Upper lobe of right lung (tissue), 1 donor: ENCODE data around the gene PRKRIP1. TPM values are rescaled to one million over a fixed set of nuclear protein-coding genes. Genes with fewer than 3 reads are reported as not detected.

Experiments used
- ATAC-seq: fragments of 200-7000 bp; cut with Tn5 transposase; one replicate; pipeline ENCODE4 v1.9.1; 2020; ENCODE audit warnings: mild to moderate bottlenecking, moderate library complexity
- DNase-seq: peaks from one replicate; pipeline ENCODE4 v3.0.0-alpha.2; 2020
- H3K27ac ChIP-seq: fragments of 200-600 bp; one replicate; pipeline ENCODE4 v1.8.0; 2022
- H3K27me3 ChIP-seq: fragments of 200-600 bp; one replicate; pipeline ENCODE4 v1.8.0; 2022; ENCODE audit warnings: mild to moderate bottlenecking
- H3K36me3 ChIP-seq: fragments of 200-600 bp; one replicate; pipeline ENCODE4 v1.8.0; 2022
- H3K4me1 ChIP-seq: fragments of 200-600 bp; one replicate; pipeline ENCODE4 v1.8.0; 2022
- H3K4me3 ChIP-seq: fragments of 200-600 bp; one replicate; pipeline ENCODE4 v1.8.0; 2022; ENCODE audit warnings: mild to moderate bottlenecking
- H3K9me3 ChIP-seq: fragments of 200-600 bp; one replicate; pipeline ENCODE4 v1.8.0; 2022
- CTCF ChIP-seq: fragments of 200-600 bp; IDR thresholded peaks from one replicate; pipeline ENCODE4 v1.8.0; 2022; ENCODE audit warnings: antibody characterized with exemption
- intact Hi-C: fragments of 100-400 bp; cut with DNase I; formaldehyde crosslinking; loops from one replicate; pipeline ENCODE4 v1.11.0; 2022
- total RNA-seq: library from RNA; stranded (reverse); fragmentation: NEBNext Ultra II Directional; extraction: Animal tissue kit (Norgen Biotek cat#: 25700); gene quantifications from one replicate; pipeline ENCODE4 v1.2.1, GENCODE V29; 2021
- donor health status: DM: no; HTN: yes; CAD: no; lungs with severe emphysema.

PRKRIP1 gene
- total RNA-seq, 1 donor from 2014 or later, result 21.9 TPM

GRCh38 chr7:102392330-102392729 is 3.8 kb upstream of the PRKRIP1 start:
- TF ChIP-seq CTCF, result no peak
- intact Hi-C loops, result loop anchor here (5.0 kb wide), 1 partner anchor 110 kb away; no protein-coding TSS in a partner anchor
- no peaks in the 10 kb centered on the region for H3K27me3 ChIP-seq

GRCh38 chr7:102393467-102393866 is 2.7 kb upstream of the PRKRIP1 start:
- Histone ChIP-seq H3K9me3 (no peaks in the 10 kb centered on the region), H3K36me3 (peaks cover 4% of the 10 kb centered on the region), H3K27me3 (no peaks in the 10 kb centered on the region), H3K4me1 (peaks cover 8% of the 10 kb centered on the region), H3K4me3 (no peak overlapping the region), H3K27ac (no peak overlapping the region)
- DNase-seq, result no peak
- no peak for ATAC-seq
- intact Hi-C loops, result loop anchor here (5.0 kb wide), 1 partner anchor 111 kb away; no protein-coding TSS in a partner anchor
- TF ChIP-seq CTCF, result no peak

More at GRCh38 chr7:102392330-102392729, 3.8 kb upstream of the PRKRIP1 start:
- Histone ChIP-seq H3K4me1 (peaks cover 6% of the 10 kb centered on the region), H3K36me3 (peaks cover 1% of the 10 kb centered on the region), H3K4me3 (no peak overlapping the region), H3K27ac (no peak overlapping the region), H3K9me3 (no peaks in the 10 kb centered on the region)
- no peak for DNase-seq
- ATAC-seq, result no peak

DNA sequence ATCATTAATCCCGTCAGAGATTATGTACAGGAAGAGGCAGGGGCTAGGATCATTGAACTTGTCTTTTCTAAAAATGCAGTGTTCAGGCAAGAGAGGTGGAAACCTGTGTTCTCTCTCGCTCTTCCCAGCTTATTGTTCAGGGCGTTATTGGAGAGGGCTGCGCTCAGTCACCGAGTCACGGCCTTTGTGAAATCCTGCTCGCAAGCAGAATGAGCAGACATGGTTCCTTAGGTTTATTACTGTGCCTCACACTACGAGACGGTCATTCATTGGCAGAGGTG is 631 bp upstream of the PRKRIP1 start:
- no peaks in the 10 kb centered on the region for H3K27me3 ChIP-seq
- intact Hi-C loops, result no loop called here
- peak overlapping the region; percentile 88 for H3K4me3 ChIP-seq
- peak overlapping the region; percentile 85 for H3K27ac ChIP-seq
- peaks cover 25% of the 10 kb centered on the region for H3K36me3 ChIP-seq
- no peak for TF ChIP-seq CTCF
- H3K9me3 ChIP-seq, result no peaks in the 10 kb centered on the region
- peaks cover 8% of the 10 kb centered on the region for H3K4me1 ChIP-seq
- no peak for ATAC-seq
- DNase-seq, result no peak

DNA sequence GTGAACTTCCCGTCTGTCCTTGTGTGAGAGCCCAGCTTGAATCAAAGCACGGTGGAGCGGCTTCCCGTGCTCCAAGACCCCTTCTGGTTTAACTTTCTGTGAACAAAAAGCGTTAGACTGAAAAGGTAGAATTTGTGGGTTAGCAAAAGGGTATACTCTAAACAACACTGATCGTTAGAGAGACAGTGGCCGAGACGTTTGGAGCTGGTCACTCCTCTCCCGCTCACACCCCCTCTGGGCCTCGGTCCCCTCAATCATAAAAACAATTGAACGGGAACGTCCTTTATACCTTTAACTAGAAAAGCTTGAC is 502 bp downstream of the PRKRIP1 start:
- peaks cover 36% of the 10 kb centered on the region for H3K36me3 ChIP-seq
- H3K4me1 ChIP-seq, result peaks cover 8% of the 10 kb centered on the region
- peak overlapping the region; percentile 88 for H3K4me3 ChIP-seq
- TF ChIP-seq CTCF, result no peak
- no peaks in the 10 kb centered on the region for H3K27me3 ChIP-seq
- no peak for ATAC-seq
- peak overlapping the region; percentile 85 for H3K27ac ChIP-seq
- DNase-seq, result no peak
- no peaks in the 10 kb centered on the region for H3K9me3 ChIP-seq
- intact Hi-C loops, result no loop called here

DNA sequence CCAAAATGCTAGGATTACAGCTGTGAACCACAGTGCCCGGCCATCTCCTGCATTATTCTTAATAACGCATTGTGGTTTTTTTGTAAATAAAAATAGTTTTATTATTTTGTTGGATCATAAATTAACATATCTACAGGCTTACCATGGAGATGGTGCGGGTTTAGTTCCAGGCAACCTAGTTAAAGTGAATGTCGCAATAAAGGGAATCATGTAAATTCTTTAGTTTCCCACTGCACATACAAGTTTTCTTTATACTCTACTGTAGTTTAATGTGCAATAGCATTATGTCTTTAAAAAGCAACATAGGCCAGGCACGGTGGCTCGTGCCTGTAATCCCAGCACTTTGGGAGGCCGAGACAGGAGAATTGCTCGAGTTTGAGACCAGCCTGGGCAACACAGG is 2.4 kb downstream of the PRKRIP1 start:
- TF ChIP-seq CTCF, result no peak
- peaks cover 8% of the 10 kb centered on the region for H3K4me1 ChIP-seq
- no peak overlapping the region for H3K27ac ChIP-seq
- no peak overlapping the region for H3K4me3 ChIP-seq
- H3K36me3 ChIP-seq, result peaks cover 42% of the 10 kb centered on the region
- DNase-seq, result no peak
- intact Hi-C loops, result no loop called here
- no peaks in the 10 kb centered on the region for H3K9me3 ChIP-seq
- no peak for ATAC-seq
- no peaks in the 10 kb centered on the region for H3K27me3 ChIP-seq

DNA sequence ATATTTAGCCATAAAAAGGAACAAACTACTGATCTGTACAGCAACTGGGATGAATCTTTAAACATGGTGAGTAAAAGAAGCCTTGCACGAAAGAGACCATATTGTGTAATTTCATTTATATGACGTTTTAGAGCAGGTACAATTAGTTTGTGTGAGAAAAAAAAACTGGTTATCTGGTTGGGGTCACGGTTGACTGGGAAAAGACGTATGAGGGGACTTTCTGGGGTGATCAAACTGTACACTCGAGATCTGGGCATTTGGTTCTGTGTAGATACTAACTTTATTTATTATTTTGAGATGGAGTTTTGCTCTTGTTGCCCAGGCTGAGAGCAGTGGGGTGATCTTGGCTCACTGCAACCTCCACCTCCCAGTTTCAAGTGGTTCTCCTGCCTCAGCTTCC is 4.2 kb downstream of the PRKRIP1 start:
- DNase-seq, result no peak
- peaks cover 51% of the 10 kb centered on the region for H3K36me3 ChIP-seq
- no peak overlapping the region for H3K27ac ChIP-seq
- no peaks in the 10 kb centered on the region for H3K9me3 ChIP-seq
- ATAC-seq, result no peak
- peaks cover 8% of the 10 kb centered on the region for H3K4me1 ChIP-seq
- intact Hi-C loops, result no loop called here
- no peaks in the 10 kb centered on the region for H3K27me3 ChIP-seq
- H3K4me3 ChIP-seq, result no peak overlapping the region
- no peak for TF ChIP-seq CTCF
